ENCODE data around the gene PCBP3.
"Not testable (repeated sequence)": the region's sequence is repeated elsewhere in the genome, so short reads cannot be mapped to it uniquely, and the experiment has no call there.

PCBP3 gene

DNA sequence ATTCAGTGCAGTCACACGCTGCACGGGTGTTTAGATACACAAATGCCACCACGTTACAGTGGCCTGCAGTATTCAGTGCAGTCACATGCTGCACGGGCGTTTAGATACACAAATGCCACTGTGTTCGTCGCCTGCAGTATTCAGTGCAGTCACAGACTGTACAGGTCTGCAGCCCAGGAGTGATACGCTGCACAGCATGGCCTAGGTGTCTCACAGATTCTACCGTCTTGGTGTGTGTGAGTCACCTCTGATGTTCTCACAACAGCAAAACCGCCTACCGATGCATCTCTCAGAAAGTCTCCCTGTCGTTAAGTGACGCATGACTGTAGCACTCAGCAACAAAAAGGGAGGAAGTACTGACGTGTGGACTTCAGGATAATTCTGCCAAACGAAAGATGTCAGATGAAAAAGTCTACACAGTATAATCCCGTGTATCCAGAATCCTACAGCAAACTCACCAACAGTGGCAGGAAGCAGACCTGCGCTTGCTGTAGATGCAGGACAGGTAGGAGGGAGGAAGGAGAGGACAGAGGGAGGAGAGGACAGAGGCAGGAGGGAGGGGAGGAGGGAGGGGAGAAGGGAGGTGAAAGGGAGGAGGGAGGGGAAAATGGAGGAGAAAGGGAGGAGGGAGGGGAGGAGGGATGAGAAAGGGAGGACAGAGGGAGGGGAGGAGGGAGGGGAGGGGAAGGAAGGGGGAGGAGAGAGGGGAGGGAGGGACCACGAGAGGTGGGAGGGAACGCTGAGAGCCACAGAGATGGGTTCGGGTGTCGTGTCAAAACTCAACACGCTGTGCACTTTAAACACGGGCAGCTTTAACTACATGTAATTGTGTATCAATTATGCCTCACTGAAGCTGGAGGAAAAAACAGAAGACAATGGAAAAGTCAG lies 36.3 kb upstream of the PCBP3 start:
- no peak overlapping the region for H3K4me3 ChIP-seq (ENCODE audit: low read depth, low read length)
- DNase-seq (ENCODE audit: low read depth), result no peak
- no peak for TF ChIP-seq MYC (IDR thresholded peaks at IDR 0.05; ENCODE audit: low read depth, low read length)
- TF ChIP-seq POLR2A (IDR thresholded peaks at IDR 0.05; ENCODE audit: extremely low read depth, insufficient read length), result no peak
- TF ChIP-seq, protein P1, sequence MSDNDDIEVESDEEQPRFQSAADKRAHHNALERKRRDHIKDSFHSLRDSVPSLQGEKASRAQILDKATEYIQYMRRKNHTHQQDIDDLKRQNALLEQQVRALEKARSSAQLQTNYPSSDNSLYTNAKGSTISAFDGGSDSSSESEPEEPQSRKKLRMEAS (IDR thresholded peaks at IDR 0.05; ENCODE audit: low read depth, low read length), result no peak
- TF ChIP-seq, protein P2, sequence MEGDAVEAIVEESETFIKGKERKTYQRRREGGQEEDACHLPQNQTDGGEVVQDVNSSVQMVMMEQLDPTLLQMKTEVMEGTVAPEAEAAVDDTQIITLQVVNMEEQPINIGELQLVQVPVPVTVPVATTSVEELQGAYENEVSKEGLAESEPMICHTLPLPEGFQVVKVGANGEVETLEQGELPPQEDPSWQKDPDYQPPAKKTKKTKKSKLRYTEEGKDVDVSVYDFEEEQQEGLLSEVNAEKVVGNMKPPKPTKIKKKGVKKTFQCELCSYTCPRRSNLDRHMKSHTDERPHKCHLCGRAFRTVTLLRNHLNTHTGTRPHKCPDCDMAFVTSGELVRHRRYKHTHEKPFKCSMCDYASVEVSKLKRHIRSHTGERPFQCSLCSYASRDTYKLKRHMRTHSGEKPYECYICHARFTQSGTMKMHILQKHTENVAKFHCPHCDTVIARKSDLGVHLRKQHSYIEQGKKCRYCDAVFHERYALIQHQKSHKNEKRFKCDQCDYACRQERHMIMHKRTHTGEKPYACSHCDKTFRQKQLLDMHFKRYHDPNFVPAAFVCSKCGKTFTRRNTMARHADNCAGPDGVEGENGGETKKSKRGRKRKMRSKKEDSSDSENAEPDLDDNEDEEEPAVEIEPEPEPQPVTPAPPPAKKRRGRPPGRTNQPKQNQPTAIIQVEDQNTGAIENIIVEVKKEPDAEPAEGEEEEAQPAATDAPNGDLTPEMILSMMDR (IDR thresholded peaks at IDR 0.05; ENCODE audit: low read depth, low read length), result no peak

DNA sequence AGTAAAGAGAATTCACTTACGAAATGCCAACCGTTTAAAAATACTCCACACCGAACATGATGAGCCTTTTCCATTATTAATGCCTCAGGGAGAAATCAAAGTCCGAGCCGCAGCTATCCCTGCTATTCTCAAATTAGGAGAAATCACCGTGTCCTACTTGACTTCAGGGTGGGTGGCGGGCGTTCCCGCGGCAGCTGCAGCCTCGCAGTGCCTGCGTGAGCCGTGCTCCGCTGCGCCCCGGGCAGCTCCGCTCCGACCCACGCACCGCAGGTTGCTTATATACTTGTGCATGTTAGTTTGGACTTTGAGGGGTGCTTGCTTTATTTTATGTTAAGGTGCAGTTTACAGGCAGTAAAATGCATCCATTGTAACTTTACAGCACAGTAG lies 35.6 kb upstream of the PCBP3 start:
- DNase-seq (ENCODE audit: low read depth), result no peak
- no peak overlapping the region for H3K4me3 ChIP-seq (ENCODE audit: low read depth, low read length)
- TF ChIP-seq, protein P2 (IDR thresholded peaks at IDR 0.05; ENCODE audit: low read depth, low read length), result no peak
- TF ChIP-seq, protein P1 (IDR thresholded peaks at IDR 0.05; ENCODE audit: low read depth, low read length), result no peak
- no peak for TF ChIP-seq MYC (IDR thresholded peaks at IDR 0.05; ENCODE audit: low read depth, low read length)
- TF ChIP-seq POLR2A (IDR thresholded peaks at IDR 0.05; ENCODE audit: extremely low read depth, insufficient read length), result no peak

DNA sequence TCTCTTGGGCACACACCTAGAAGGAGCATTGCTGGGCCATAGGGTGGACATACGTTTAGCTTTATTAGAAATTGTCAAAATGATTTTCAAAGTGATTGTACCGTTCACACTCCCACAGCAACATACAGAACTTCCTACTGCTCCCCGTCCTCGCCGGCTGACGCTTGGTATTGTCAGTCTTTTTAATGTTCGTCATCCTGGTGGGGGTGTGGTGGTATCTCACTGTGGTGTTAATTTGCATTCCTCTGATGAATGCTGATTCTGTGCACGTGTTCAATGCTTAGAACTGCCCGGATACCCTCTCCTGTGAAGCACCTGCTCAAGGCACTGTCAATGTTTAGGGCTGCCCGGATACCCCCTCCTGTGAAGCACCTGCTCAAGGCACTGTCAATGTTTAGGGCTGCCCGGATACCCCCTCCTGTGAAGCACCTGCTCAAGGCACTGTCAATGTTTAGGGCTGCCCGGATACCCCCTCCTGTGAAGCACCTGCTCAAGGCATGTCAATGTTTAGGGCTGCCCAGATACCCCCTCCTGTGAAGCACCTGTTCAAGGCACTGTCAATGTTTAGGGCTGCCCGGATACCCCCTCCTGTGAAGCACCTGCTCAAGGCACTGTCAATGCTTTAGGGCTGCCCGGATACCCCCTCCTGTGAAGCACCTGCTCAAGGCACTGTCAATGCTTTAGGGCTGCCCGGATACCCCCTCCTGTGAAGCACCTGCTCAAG lies 34.6 kb upstream of the PCBP3 start:
- not testable (repeated sequence) for H3K4me3 ChIP-seq (ENCODE audit: low read depth, low read length); DNase-seq (ENCODE audit: low read depth)

DNA sequence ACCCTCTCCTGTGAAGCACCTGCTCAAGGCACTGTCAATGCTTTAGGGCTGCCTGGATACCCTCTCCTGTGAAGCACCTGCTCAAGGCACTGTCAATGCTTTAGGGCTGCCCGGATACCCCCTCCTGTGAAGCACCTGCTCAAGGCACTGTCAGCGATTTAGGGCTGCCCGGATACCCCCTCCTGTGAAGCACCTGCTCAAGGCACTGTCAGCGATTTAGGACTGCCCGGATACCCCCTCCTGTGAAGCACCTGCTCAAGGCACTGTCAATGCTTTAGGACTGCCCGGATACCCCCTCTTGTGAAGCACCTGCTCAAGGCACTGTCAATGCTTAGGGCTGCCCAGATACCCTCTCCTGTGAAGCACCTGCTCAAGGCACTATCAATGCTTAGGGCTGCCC lies 33.9 kb upstream of the PCBP3 start:
- not testable (repeated sequence) for H3K4me3 ChIP-seq (ENCODE audit: low read depth, low read length)

DNA sequence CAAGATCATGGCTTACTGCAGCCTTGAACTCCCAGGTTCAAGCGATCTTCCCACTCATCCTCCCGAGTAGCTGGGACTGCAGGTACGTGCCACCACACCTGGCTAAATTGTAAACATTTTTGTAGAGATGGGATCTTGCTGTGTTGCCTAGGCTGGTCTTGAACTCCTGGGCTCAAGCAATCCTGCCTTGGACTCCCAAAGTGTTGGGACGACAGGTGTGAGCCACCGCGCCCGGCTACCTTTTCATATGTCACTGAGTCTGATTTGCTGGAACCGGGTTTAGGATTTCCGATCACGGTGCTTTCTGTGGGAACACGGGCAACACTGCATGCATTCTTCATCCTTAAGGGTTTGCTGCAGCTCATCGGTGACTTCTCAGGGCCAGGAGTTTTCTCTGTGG lies 32.2 kb upstream of the PCBP3 start:
- DNase-seq (ENCODE audit: low read depth), result no peak
- TF ChIP-seq, protein P1 (IDR thresholded peaks at IDR 0.05; ENCODE audit: low read depth, low read length), result no peak
- TF ChIP-seq, protein P2 (IDR thresholded peaks at IDR 0.05; ENCODE audit: low read depth, low read length), result no peak
- TF ChIP-seq MYC (IDR thresholded peaks at IDR 0.05; ENCODE audit: low read depth, low read length) (no peak), POLR2A (IDR thresholded peaks at IDR 0.05; ENCODE audit: extremely low read depth, insufficient read length) (no peak)

More for the DNA sequence above, 33.9 kb upstream of the PCBP3 start:
- DNase-seq (ENCODE audit: low read depth), result not testable (repeated sequence)

DNA sequence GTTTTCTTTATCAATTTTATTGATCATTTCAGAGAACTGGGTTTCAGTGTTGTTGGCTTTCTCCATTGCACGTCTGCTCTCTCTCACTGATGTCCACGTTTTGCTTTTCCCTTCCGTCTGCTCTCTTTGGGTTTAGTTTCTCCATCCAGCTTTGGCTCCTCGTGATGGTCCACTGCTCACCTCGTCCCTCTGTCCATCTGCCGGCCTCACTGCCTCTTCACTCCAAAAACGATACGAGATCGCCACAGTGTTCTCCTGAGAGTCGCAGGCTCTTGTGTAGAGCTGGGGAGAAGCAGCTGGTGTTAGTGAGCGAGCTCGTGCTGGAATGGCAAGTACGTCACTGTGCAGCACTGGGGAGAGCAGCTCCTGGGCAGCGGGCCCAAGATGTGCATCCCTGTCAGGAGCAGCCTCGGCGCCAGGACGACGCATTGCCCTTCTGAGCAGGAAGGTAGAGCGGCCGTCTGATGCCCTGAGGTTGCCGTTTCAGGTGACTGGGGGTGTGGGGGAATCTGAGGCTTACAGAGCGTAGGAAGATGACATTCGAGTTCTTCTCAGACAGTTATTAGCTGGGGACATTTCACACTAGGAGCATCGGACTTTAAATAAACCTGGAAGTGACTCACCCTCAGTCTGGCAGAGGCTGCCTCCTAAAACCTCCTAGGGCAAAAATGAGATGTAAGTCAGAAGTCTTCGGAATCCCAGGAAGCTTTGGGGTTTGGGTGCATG lies 31.4 kb upstream of the PCBP3 start:
- no peak overlapping the region for H3K4me3 ChIP-seq (ENCODE audit: low read depth, low read length)
- DNase-seq (ENCODE audit: low read depth), result no peak
- no peak for TF ChIP-seq POLR2A (IDR thresholded peaks at IDR 0.05; ENCODE audit: extremely low read depth, insufficient read length)
- TF ChIP-seq MYC (IDR thresholded peaks at IDR 0.05; ENCODE audit: low read depth, low read length), result no peak
- TF ChIP-seq, protein P1 (IDR thresholded peaks at IDR 0.05; ENCODE audit: low read depth, low read length), result no peak
- TF ChIP-seq, protein P2 (IDR thresholded peaks at IDR 0.05; ENCODE audit: low read depth, low read length), result no peak

More for the DNA sequence above, 32.2 kb upstream of the PCBP3 start:
- no peak overlapping the region for H3K4me3 ChIP-seq (ENCODE audit: low read depth, low read length)

DNA sequence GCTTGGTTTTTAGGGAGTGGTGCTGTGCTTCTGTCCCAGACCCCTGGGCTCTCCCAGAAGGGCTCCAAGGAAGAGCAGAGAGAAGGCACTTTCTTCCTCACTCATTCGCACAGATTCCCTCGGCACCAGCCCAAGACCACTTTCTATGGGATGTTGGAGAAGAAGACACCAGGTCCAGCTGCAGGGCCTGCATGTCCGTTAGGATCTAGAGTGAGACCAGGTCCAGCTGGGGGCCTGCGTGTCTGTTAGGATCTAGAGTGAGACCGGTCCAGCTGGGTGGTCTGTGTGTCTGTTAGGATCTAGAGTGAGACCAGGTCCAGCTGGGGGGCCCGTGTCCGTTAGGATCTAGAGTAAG lies 30.9 kb upstream of the PCBP3 start:
- not testable (repeated sequence) for H3K4me3 ChIP-seq (ENCODE audit: low read depth, low read length); DNase-seq (ENCODE audit: low read depth)
